NT2/D1 (cell line): ENCODE results near the gene SPOCK1.

ENCODE experiments used
- SUZ12 ChIP-seq: IDR thresholded peaks from 2 replicates; pipeline ENCODE4 v1.6.1; 2011; ENCODE audit not compliant: insufficient read length, insufficient read depth; ENCODE audit errors: extremely low read depth
- YY1 ChIP-seq: IDR thresholded peaks from 2 replicates; pipeline ENCODE4 v1.6.1; 2011; ENCODE audit not compliant: insufficient read length, insufficient read depth

DNA sequence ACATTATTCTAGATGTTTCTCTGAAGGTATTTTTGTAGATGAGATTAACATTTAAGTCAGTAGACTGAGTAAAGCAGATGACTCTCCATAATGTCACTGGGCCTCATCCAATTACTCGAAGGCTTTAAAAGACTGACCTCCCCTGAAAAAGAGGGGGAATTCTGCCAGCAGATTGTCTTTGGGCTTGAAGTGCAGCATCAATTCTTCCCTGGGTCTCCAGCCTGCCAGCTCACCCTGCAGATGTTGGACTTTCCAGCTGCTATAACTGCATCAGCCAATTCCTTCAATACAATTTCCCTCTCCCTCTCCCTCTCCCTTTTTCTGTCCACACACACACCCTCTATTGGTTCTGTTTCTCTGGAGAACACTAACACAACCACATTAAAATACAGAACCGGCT lies 472.8 kb downstream of the SPOCK1 start:
- TF ChIP-seq YY1 (no peak), SUZ12 (no peak)
